Measurements from ENCODE around the gene CBX1. TPM values are rescaled to one million over a fixed set of nuclear protein-coding genes. Genes with fewer than 3 reads are reported as not detected.
A peak's percentile ranks its signal among the peaks of the same experiment; 100 is the strongest.
"Not testable (repeated sequence)": the region's sequence is repeated elsewhere in the genome, so short reads cannot be mapped to it uniquely, and the experiment has no call there.

CBX1 gene
- total RNA-seq, 1 experiment from 2014 or later = 122 TPM

DNA sequence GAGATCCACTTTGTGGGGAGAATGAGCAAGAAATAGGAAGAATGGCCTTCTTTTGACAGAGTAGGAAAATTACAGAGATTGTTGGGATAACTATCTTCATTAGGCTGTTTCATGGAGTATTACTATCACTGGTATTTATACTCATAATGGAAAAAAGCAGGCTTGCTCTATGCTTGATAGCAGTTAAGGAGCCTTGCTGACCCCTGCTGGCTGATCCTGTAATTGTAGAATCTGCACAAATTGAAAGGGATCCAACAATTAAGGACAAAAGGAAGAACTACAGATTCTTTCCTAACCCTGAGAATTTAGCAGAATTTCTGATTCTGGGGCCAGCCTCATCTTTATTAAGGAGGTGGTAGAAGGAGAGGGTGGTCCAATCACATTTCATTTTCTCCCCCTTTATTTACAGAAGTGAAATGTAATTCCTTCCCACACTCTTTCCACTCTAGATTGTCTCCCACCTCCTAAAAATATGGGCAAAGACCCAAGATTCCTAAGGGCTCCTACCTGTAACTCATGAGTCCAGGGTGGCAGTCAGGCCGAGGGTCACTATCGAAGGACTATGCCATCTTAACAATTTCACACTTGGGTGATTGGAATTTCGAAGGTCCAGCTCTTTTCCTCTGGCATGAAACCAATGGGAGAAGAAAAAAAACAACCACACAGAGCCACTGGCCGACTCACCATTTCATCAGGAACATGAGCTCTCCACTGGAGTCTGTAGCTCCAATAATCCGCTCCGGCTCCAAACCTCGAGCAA, 26.8 kb downstream of the CBX1 start:
- DNase-seq (ENCODE audit: low read depth) = peak; percentile 73

DNA sequence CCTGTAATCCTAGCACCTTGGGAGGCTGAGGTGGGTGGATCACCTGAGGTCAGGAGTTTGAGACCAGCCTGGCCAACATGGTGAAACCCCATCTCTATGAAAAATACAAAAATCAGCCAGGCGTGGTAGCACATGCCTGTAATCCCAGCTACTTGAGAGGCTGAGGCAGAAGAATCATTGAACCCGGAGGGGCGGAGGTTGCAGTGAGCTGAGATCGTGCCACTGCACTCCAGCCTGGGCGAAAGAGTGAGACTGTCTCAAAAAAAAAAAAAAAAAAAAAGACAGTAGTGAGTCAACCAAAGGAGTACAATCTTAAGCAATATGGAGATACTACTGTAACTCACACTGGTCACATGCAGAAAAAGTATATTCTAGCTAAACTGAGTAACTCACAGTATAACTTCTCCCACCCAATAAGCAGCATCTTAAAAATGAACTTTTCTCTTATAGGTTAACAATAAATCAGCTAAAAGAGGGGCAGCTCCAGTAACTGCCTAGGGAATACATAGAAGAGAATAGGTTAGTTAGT, 27.6 kb downstream of the CBX1 start:
- DNase-seq (ENCODE audit: low read depth) = not testable (repeated sequence)

DNA sequence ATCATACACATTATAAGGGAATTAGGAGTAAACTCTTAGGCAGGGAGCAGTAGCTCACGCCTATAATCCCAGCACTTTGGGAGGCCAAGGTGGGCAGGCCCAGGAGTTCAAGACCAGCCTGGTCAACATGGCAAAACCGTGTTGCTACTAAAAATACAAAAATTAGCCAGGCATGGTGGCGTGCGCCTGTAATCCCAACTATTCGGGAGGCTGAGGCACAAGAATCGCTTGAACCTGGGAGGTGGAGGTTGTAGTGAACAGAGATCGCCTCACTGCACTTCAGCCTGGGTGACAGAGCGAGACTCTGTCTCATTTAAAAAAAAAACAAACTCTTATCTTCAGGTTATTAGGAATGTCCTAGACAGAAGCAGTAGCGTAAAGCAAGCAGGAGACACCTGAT, 28.5 kb downstream of the CBX1 start:
- DNase-seq (ENCODE audit: low read depth) = not testable (repeated sequence)

DNA sequence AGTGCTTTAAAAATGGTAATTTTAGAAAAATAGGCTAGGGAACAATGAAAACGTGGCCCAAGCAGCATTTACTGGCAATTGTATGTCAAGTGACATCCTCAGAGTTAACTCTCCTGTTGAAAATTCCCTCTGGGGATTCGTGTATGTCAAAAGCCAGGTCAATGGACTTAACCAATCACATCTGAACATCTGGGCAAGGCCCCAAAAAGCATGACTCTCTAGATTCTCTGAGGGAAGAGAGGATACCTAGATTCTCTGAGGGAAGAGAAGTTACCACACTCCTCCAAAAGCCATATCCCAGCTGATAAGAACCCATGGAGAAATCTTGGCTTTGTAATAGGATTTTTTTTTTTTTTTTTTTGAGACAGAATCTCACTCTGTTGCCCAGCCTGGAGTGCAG, 29.6 kb downstream of the CBX1 start:
- DNase-seq (ENCODE audit: low read depth) = no peak

DNA sequence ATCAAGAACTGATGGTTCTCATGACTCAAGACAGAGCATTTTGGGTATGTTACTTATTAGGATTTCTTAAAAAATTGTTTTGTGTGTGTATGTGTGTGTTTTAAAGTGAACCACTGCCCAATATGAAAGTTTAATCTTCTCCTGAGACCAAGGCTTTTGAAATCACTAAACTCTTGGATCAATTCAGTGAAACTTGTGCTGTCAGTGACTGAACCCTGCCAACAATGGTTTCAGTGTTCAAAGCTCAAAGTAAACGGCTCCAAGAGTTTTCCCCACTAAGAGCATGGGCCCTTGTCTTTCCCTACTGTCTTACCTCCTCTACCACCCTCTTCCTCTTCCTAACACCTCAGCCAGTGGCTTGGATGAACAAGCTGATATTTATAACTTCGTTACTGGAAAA, 31.1 kb downstream of the CBX1 start:
- DNase-seq (ENCODE audit: low read depth) = no peak

DNA sequence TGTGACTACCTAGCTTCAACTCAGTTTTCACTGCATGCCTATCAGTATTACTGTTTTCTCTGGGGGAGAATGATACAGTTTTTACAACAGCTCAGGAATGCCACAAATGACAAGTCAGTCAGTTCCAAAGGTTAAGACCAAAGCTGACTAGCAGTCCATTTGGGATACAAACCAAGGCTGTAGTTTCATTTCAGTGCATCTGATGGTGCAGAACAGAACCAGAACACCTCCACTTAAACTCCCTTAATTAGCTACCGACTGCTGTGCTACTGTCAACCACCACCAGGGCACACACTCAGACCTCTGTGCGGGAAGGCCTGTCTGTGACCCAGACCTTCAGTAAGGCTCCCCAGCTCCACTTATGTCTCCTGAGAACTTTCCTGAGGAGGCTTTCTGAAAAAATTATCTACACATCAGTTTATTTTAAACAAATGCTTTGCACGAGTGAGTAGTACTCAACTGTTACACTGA, 32.8 kb downstream of the CBX1 start:
- peak; percentile 58 for DNase-seq (ENCODE audit: low read depth)

DNA sequence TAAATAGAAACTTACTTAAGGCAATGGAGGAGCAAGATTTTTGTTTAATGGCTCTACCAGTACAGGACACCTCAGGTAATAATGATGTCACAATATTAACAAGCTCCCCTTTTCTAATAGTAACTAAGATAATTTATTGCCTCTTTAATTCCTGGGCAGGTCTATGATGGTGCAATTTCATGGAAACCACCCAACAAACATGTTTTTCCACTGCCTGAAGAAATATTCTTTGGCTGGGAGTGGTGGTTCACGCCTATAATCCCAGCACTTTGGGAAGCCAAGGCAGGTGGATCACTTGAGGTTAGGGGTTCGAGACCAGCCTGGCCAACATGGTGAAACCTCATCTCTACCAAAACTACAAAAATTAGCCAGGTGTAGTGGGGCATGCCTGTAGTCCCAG, 33.5 kb downstream of the CBX1 start:
- DNase-seq (ENCODE audit: low read depth) = not testable (repeated sequence)

DNA sequence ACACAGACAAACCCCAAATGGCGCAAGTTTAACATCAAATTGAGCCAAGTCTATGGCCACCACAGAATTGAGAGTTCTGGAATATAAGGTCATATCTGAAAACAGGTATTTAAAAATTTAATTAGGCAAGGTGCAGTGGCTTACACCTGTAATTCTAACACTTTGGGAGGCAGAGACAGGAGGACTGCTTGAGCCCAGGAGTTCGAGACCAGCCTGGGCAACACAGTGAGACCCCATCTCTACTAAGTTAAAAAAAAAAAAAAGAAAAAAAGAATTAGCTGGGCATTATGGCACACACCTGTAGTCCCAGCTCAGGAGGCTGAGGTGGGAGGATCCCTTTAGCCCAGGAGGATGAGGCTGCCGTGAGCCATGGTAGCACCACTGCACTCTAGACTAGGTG, 34.0 kb downstream of the CBX1 start:
- no peak for DNase-seq (ENCODE audit: low read depth)

DNA sequence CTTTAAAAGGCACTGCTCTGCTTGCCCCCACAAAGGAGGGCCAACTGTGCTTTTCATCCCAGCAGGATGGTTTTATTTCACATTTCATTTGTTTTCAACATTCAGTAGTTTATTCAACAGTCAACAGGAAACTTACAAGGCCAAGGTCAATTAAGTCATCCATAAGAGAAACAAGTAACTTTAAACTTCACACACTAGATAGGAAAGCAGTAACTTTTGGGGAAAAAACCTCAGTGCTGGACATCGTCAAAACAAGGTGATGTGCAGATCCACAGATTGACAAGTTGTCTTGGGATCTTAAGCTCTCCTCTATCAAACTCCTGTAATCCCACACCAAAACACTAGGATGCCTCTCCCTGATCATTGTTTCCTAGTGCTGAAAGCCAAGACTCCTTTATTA, 34.6 kb downstream of the CBX1 start:
- no peak for DNase-seq (ENCODE audit: low read depth)

DNA sequence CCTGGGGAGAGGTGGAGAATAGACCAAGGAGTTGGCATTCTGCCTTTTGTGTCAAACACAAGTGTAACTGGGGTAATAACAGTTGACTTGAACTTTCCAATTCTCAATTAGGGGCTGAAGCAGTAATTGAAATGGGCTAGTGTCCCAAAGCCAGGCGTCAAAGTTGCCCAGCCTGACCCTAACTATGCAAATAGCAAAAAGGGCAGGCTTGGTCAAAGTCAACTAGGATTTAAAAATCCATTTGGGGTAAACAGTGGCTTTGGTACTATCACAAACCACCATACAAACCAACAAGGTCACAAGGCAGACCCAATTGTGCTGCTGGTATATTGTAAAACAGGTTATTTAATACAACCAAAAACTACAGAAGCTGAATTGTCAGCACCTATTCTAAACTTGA, 35.1 kb downstream of the CBX1 start:
- DNase-seq (ENCODE audit: low read depth) = no peak

DNA sequence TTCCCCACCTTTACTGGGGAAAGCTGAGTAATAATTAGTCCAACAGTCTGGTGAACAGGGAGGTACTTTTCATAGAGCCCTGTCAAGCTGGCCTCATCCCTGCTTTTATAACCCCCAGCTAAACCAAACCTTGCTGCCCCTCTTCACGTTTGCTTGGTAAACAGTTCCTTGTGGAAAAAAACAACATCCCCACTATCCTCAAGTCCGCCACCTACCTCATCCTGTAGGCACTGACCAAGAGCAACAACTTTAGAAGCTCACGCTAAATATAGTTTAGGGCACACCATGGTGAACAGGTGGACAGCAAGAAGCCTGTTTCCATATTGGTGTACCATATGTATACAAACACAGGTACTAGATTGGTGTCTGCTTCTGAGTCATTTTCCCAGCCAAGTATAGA, 36.6 kb downstream of the CBX1 start:
- DNase-seq (ENCODE audit: low read depth) = no peak

DNA sequence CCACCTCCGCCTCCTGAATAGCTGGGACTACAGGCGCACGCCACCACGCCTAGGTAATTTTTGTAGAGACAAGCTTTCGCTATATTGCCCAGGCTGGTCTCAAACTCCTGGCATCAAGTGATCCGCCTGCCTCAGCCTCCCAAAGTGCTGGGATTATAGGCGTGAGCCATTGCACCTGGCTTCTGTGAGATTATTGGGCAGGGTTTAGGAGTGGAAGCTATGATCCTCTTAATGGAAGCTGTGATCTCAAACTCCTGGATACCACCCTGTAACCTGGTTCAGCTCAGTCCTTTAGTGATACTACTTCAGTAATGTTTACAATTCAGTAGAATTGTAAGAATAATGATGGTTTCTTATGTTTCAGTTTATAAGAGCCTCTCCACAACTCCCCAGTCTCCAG, 39.0 kb downstream of the CBX1 start:
- DNase-seq (ENCODE audit: low read depth) = no peak

DNA sequence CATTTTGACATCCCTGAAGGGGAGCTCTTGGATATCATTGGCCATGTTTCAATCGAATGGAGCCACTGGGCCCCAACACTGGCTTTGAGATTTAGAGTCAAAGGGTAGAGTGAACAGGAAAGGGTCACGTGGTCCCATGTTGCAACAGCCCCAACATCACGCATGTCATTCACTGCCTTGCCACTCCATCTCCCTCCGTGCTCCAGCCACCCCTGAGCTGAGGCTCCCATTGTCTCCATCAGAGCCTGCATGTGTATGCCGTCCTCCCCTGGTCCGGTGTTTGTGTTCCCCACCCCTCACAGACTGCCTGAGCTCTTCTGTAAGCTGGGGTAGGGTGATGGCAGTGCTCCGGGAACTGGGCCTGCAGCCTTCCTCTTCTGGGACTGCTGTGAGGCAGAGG, 41.0 kb downstream of the CBX1 start:
- no peak for DNase-seq (ENCODE audit: low read depth)

DNA sequence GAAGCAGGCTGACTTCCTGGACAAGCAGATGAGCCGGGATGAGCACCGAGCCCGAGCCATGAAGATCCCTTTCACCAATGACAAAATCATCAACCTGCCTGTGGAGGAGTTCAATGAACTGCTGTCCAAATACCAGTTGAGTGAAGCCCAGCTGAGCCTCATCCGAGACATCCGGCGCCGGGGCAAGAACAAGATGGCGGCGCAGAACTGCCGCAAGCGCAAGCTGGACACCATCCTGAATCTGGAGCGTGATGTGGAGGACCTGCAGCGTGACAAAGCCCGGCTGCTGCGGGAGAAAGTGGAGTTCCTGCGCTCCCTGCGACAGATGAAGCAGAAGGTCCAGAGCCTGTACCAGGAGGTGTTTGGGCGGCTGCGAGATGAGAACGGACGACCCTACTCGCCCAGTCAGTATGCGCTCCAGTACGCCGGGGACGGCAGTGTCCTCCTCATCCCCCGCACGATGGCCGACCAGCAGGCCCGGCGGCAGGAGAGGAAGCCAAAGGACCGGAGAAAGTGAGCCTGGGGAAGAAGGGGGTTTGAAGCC, 42.1 kb downstream of the CBX1 start:
- no peak for DNase-seq (ENCODE audit: low read depth)

DNA sequence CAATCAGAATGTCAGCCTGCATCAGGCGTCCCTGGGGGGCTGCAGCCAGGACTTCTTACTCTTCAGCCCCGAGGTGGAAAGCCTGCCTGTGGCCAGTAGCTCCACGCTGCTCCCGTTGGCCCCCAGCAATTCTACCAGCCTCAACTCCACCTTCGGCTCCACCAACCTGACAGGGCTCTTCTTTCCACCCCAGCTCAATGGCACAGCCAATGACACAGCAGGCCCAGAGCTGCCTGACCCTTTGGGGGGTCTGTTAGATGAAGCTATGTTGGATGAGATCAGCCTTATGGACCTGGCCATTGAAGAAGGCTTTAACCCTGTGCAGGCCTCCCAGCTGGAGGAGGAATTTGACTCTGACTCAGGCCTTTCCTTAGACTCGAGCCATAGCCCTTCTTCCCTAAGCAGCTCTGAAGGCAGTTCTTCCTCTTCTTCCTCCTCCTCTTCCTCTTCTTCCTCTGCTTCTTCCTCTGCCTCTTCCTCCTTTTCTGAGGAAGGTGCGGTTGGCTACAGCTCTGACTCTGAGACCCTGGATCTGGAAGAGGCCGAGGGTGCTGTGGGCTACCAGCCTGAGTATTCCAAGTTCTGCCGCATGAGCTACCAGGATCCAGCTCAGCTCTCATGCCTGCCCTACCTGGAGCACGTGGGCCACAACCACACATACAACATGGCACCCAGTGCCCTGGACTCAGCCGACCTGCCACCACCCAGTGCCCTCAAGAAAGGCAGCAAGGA, 42.7 kb downstream of the CBX1 start:
- DNase-seq (ENCODE audit: low read depth) = no peak

DNA sequence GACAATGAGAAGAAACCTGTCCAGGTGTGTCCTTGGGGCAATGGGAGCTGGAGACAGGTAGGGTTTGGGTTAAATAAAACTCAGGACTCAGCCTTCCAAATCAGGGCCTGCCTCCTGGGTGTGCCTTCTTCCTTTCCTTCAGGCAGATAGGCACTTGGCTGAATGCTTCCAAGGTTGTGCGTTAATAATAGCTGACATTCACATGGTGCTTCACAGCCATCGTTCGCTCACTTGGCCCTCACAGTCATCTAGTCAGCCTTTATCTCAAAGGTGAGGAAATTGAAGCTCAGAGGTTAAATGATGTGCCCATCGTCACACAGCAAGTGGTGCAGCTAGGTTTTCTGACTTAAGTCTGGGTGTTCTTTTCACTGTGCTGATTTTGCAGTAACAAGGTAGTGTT, 43.7 kb downstream of the CBX1 start:
- DNase-seq (ENCODE audit: low read depth) = no peak

DNA sequence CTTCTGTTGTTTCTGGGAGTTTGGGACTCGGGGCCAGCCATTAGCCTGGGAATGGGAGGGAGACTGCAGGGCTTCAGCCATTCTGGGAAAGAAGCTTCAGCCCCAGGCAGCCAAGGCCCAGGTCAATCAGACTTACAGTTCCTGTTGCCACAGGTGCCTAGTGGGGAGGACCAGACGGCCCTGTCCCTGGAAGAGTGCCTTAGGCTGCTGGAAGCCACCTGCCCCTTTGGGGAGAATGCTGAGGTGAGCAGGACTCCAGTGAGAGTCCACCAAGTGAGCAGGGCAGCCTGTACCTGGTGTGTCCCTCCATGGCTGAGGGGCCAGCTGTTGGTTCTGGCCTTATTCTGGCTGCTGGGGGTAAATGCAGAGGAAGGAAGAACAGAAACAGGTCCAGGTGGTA, 44.4 kb downstream of the CBX1 start:
- DNase-seq (ENCODE audit: low read depth) = no peak

DNA sequence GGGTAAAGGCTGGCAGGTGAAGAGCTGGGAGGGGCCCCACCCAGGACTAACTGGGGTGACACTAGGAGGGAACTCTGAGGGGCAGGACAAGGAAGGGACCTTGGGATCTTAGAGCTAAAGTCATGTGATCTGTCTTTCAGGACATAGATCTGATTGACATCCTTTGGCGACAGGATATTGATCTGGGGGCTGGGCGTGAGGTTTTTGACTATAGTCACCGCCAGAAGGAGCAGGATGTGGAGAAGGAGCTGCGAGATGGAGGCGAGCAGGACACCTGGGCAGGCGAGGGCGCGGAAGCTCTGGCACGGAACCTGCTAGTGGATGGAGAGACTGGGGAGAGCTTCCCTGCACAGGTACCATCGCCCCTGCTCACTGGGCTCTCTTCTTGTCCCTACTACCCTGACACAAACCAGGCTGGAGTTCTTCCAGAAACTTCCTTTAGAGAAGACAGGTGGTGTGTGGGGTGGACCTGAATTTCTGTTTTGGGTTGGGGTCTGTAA, 45.0 kb downstream of the CBX1 start:
- DNase-seq (ENCODE audit: low read depth) = no peak

DNA sequence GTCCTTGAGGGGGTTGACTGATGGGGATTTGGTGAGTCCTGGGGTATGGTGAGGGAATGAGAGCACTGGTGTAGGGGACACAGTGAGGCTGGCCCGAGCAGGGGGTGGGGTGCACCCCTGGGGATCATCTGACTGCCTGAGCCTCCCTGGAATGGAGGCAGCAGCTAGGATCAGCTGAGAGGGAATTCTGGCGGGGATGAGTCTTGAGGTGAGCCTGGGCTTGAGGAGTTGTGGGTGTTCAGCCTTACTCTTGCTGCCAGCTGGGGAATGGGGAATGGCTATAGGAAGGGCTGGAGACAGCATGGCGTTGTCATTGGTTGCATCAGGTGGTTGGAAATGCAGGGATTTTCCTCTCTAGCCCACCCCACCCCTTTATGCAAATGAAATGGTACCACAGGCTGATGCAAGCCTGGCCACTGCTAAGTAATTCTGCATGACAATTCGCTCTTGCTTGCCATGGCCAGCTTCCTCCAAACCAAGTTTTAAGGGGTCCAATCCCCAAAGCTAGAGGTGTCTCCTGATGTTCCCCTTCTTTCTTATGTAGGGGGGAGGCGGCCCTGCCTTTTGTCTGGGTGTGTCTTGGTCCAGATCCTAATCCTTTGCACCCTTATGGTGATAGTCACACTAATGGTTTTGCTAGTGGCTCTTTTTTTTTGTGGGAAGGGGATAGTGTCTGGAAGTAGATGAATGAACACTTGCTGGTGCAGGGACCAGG, 45.6 kb downstream of the CBX1 start:
- DNase-seq (ENCODE audit: low read depth) = peak; percentile 16

DNA sequence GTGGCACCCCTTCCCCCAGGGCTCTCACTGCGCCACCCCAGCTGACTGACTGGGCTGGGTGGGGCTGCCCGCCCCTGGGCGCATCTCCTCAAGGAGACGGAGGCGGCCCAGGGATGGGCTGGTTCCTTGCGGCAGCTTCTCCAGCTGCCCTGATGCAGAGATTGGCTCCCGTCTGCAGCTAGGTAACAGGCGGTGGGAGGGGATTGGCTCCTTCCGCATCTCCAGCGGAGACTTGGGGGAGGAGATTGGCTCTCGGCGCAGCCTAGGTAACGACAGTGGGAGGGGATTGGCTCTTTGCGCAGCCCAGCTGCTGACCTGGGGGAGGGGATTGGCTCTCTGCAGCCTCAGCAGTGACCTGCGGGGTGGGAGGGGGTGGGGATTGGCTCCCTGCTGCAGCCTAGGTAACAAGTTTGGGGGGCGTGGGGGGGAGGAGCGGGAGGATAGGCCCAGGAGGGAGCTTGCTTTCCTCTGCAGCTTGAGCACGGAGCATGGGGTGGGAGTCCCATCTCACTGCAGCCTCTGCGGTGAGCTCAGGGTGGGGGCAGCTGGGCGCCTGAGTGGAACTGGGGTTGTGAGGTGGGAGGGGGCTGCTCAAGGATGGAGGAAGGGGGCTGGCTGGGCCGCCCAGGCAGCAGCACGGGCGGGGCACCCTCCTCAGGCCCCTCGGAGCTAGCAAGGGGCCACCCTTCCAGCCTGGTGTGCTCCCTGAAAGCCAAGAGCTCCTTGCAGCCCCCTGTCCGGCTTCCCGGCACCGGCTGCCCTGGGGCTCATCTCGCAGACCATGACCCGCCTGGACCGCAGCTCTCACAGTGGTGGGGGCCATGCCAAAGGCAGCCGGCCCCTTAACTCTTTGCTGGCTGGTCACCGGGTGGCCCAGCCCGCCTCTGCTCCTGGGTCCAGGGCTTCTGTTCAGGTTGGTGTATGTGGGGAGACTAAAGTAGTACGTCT, 46.8 kb downstream of the CBX1 start:
- no peak for DNase-seq (ENCODE audit: low read depth)

DNA sequence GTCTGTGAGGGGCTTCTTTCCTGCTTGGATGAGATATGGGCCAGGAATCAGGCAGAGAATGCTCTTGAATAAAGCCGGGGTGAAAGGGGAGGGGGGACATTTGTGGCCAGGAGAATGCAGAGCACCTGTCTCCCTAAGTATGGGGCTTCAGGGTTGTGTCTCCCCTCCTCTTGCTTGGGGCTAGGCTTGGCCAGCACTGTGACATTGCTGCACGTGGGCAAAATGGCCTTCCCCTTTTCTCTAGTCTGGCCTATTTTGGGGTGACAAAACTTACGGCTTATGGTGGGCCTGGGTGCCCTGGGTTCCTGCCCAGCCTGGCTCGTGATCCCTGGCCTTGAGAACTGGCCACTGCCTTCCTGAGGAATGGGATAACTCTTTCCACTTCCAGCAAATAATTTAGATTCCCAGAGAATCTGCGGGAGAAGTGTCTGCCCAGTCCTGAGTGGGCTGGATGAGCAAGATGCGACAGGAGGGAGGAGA, 47.5 kb downstream of the CBX1 start:
- DNase-seq (ENCODE audit: low read depth) = no peak

All from M059J (cell line).